Activated CD4-positive, alpha-beta T cell treated with anti-CD3 and anti-CD28 coated beads, Interleukin-2, amount 50 U/mL, for 4 hours (primary cell): ENCODE data around the gene DMKN.

Experiments used
- DNase-seq, 2 experiments: peaks; one replicate each; pipeline ENCODE4 v3.0.0-alpha.2; 2020

The DMKN gene

GRCh38 chr19:35549174-35549788 is 35.8 kb upstream of the DMKN start:
- DNase-seq, result peak; percentile 25 to 38

DNA sequence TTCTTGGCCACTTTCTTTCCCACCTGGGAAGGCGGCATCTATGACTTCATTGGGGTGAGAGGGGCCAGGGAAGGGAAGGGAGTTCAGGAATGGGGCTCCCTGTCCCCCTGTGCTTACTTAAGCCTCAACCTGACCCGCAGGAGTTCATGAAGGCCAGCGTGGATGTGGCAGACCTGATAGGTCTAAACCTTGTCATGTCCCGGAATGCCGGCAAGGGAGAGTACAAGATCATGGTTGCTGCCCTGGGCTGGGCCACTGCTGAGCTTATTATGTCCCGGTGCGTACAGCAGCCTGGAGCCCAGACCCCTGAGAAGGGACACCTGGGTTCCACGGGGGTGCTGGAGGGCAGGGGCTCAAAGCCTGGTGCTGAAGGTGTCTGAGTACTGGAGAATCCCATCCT is 33.1 kb upstream of the DMKN start:
- DNase-seq, result no peak

DNA sequence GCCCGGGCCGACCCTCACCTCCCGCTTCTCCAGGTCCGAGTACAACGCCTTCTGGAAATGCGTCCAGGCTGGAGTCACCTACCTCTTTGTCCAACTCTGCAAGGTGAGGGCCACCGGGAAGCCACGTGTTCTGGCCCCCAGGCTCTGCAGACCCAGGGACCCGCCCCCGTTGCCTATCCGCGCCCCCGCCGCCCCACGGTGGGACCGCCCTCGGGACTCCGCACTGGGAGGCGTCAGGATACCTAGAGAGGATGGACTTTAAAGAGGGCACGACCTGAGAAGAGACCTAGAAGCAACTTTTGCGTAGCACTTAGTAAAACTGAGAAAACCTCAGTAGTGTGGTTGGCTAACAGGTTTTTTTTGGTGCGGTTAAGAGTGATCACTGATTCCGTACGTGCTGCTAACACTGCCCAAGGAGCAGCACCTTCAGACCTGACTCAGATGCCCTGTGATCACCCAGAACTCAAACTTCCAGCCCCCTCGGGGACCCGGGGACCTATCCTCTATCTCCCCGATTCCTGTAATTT is 32.5 kb upstream of the DMKN start:
- peak; percentile 51 to 54 for DNase-seq

- DNase-seq, result peak; percentile 67 to 69
Measured at GRCh38 chr19:35545001-35545854, 31.8 kb upstream of the DMKN start, which contains the start of gene TMEM147. Gene TMEM147, plus strand, starts transcription at chr19:35545626. Its CDS starts 114 bp downstream, at chr19:35545740.

DNA sequence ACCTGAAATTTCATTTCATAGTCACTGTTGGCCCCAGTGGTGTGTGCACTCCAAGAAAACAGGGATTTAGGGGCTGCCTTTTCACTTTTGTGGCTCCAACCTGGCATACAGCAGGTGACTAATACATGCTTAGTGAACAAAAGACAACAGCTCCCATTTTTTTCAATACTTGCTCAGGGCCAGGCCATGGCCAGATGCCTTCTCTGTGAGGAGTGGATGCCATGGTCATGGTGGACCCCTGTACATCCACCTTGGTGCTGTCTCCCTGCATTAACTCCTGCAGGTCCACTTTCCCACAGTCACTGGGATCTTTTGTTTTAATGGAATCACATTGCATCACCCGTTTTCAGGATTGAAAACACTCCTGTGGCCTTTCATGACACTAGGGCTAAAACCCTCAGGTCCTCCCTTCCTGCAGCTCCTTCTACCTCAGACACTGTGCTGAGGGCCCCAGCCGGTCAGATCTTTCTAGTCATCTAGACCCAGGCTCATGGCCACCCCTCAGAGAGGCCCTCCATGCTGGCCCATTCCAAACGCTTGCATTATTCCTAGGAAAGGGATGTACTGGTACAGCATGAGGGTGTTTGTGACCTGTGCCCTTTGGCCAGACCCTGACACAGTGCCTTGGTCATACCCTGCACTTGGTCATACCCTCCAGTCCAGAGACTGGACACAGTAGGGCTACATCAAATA is 30.8 kb upstream of the DMKN start:
- no peak for DNase-seq

GRCh38 chr19:35543280-35544109 is 30.0 kb upstream of the DMKN start:
- DNase-seq, result no peak

DNA sequence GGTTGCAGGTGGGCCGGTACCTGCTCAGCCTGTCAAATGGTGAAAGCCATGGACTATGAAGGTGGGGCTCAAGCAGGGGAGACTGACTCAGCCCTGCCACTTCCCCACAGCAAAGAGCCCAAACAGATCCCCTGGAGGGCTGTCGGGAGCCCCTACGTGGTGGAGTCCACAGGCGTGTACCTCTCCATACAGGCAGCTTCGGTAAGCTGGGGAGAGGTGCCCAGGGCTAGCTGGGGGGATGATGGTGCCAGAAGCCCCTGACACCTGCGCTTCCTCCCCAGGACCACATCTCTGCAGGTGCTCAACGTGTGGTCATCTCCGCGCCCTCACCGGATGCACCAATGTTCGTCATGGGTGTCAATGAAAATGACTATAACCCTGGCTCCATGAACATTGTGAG is 28.8 kb upstream of the DMKN start:
- DNase-seq, result no peak

GRCh38 chr19:35540356-35540927 is 27.0 kb upstream of the DMKN start:
- no peak for DNase-seq

DNA sequence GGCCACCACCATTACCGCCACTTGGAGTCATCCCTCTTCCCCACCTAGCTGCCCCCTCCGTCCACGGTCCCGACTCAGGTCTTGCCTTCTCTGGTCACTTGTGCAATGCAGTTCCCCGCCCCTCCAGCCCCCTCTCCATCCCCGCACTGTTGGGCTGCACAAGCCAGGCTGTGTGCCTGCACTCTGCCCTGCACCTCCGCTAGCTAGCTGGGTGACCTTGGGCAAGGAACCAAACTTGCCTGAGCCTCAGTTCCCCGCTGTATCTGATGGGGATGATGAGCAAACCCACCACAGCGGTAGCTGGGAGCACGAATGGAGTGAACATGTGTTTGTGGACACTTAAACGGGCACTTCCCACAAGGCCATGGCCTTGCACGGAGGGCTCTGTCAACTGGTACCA is 26.4 kb upstream of the DMKN start:
- no peak for DNase-seq

GRCh38 chr19:35539314-35539713 is 25.9 kb upstream of the DMKN start:
- no peak for DNase-seq

DNA sequence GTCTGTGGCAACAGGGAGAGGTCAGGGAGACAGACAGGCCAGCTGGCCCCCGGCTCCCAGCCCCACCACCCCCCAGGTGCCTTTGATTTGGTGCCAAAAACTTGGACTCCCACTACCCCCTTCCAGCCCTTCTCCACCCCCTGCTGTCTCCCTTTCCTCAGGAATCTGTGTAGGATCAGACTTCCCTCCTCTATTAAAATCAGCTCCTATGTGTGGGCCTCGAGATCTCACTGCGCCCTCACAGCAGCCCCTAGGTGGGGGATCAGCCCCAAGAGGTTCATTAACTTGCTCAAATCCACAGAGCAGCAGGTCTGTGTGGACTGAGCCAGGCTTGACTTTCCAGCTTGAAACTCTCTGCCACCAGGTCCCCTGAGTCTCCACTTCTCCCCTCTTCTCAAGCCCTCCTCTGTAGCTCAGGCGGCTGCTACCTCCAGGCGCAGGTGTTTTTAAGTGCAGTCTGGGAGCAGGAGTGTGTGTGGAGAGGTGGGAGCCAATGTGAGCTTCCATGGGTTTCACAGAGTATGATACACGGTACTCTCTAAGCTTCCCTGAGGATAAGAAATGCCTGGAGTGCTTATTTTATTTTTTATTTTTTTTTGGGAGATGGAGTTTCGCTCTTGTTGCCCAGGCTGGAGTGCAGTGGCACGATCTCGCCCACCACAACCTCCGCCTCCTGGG is 21.5 kb upstream of the DMKN start:
- DNase-seq, result no peak

DNA sequence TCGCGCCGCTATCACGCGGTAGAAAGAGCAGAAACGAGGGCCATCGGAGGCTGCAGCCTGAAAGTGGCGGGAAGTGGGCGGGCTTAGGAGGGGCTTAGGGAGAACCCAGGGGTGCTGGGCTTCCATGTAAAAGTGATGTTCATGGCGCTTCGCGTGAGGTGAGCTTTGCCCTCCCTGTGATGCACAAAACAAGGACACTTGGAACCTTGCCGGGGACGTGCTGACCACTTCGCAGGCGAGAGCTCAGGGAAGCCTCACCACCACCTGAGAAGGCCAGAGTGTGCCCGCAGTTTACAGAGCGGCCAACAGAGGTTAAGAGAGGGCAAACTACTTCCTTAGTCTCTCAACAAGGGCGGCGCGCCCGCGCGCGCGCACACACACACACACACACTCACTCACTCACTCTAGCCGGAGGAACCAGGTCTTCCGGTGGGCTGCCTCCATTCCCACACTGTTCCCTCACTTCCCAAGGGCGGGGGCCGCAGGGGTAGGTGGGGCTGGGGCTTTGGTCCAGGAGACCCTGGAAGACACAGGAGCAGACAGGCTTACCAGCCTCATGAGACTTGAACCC is 20.5 kb upstream of the DMKN start:
- DNase-seq, result no peak

DNA sequence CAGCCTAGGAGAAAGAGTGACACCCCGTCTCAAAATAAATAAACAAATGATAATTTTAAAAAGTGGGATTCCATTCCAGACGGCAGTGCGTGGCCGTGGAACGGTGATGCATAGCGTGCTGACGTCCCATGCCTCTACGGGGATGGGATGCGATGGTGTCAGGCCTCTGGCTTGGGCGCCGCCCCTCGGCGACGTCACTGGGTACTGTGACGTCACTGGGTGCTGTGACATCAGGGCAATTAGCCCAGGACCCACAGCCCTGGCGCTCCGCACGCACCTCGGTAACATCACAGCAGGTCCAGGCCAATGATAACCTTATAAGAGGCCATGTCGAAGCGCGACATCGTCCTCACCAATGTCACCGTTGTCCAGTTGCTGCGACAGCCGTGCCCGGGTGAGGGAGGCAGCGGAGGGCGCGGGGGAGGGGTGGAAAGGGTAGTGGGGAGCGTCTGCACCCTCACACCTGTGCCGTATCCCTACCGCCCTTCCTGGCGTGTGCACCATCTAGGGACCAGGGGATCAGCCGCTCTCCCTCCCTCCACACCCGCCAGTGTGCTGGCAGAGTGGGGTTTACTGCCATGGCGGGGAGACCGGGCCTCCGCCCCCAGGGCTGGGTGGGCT is 19.9 kb upstream of the DMKN start, which contains the start of gene GAPDHS:
GAPDHS (plus strand) TSS at position 256 of the 621 bp plus-strand sequence; CDS start at position 328, 72 bp downstream.
- no peak for DNase-seq

- no peak for DNase-seq
Measured at GRCh38 chr19:35531291-35531690, 17.8 kb upstream of the DMKN start.

DNA sequence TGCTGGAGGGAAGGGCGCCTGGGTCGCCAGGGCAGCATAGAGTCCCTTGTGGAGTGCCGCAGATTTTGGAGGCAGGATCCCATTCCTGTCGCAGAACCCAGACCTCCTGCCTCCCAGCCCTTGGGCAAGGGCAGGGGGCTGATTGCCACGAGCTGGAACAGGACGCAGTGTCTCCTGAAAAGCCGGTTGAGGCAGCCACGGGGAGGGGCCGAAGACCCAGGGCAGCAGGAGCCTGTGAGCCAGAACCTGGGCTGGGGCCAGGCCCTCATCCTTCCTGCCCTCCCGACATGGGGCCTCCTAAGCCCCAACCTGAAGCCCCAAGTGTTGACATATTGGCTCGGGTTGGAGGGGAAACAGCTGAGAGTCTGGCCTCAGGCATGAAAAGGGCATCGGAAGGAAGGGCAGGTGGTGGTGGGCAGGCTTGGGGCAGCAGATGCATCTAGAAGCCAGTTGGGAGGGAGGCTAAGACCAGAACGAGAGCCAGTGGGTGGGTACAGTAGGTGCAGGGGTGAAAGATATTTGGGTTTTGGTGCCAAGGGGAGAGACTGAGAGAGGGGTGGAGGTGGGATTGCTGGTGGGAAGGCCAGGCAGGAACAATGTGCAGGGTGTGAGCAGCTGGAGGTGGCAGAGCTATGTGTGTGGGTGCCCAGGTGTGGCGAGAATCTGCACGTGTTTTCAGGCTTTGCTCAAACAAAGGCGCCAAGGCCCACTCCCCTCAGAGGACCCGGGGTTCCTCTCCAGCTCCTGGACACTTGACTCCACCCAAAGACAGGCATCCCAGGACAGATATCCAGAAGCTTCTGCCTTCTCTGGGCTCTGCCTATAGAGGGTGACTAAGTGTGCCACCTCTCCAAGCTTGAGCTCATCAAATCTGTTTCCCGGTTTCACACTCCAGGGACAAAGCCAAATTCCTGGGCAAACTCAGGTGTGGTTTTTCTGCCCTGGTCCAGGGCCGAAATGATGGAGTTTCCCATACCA is 16.1 kb upstream of the DMKN start:
- DNase-seq, result no peak

DNA sequence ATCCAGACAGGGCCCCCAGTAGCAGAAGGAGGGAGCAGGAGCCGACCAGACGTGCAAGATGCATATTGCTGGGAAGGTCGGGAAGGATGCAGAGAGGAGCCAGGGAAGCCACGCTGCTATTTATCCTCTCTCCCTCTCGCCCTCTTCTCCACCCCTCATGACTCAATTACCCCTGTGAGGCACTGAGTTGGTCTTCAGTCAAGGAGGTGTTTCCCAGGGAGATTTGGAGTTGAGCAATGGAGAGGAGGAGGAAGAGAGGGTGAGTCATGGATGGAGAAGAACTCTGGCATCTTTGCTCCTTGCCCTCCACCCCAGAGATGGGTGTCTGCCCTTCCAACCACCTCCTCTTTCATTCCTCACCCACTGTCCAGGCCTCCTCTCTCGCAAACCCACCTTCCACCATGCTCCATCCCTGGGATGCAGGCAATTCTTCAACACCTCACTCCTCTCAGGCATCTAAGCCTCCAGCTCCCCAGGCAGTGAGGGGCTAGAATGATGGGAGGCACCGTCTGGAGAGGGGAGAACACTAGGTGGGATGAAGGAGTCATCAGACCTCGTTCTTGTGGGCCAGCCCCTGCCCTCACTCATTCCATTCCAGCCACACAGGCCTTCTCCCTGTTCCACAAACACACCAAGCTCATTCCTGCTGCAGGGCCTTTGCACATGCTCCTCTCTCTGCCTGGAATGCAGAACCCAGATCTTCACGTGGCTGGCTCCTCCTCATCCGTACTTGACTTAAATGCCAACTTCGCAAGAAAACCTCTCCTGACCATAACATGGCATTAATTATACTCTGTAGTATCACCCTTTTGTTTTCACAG is 15.0 kb upstream of the DMKN start, which contains the start of gene SBSN:
SBSN (minus strand) TSS at position 94 of the 821 bp plus-strand sequence; CDS start at position 64, 30 bp downstream.
- DNase-seq, result no peak

- DNase-seq, result no peak
Measured at GRCh38 chr19:35525873-35526272, 12.4 kb upstream of the DMKN start.

GRCh38 chr19:35524181-35524837 is 10.9 kb upstream of the DMKN start:
- no peak for DNase-seq
